ENCODE results near the gene MGMT.

MGMT gene

GRCh38 chr10:129521161-129522025, 54.4 kb downstream of the MGMT start:
- no peak for DNase-seq (ENCODE audit: low read depth)

GRCh38 chr10:129522041-129522585, 55.1 kb downstream of the MGMT start:
- no peak for DNase-seq (ENCODE audit: low read depth)

- DNase-seq (ENCODE audit: low read depth) = no peak
Observed at GRCh38 chr10:129523031-129523722, 56.1 kb downstream of the MGMT start.

- DNase-seq (ENCODE audit: low read depth) = no peak
Observed at GRCh38 chr10:129523723-129524316, 56.8 kb downstream of the MGMT start.

- DNase-seq (ENCODE audit: low read depth) = no peak
Observed at GRCh38 chr10:129524936-129525335, 57.9 kb downstream of the MGMT start.

- DNase-seq (ENCODE audit: low read depth) = peak; percentile 22
Observed at GRCh38 chr10:129525401-129525801, 58.4 kb downstream of the MGMT start.

GRCh38 chr10:129526943-129527342, 59.9 kb downstream of the MGMT start:
- no peak for DNase-seq (ENCODE audit: low read depth)

- no peak for DNase-seq (ENCODE audit: low read depth)
Observed at GRCh38 chr10:129528376-129528978, 61.4 kb downstream of the MGMT start.

- no peak for DNase-seq (ENCODE audit: low read depth)
Observed at GRCh38 chr10:129530581-129530980, 63.5 kb downstream of the MGMT start.

- no peak for DNase-seq (ENCODE audit: low read depth)
Observed at GRCh38 chr10:129531195-129531968, 64.3 kb downstream of the MGMT start.

- no peak for DNase-seq (ENCODE audit: low read depth)
Observed at GRCh38 chr10:129531969-129532660, 65.1 kb downstream of the MGMT start.

- DNase-seq (ENCODE audit: low read depth) = no peak
Observed at GRCh38 chr10:129532838-129533237, 65.8 kb downstream of the MGMT start.

GRCh38 chr10:129533281-129533680, 66.2 kb downstream of the MGMT start:
- no peak for DNase-seq (ENCODE audit: low read depth)

GRCh38 chr10:129534826-129535225, 67.8 kb downstream of the MGMT start:
- DNase-seq (ENCODE audit: low read depth) = no peak

- no peak for DNase-seq (ENCODE audit: low read depth)
Observed at GRCh38 chr10:129536336-129536735, 69.3 kb downstream of the MGMT start.

GRCh38 chr10:129537151-129537550, 70.1 kb downstream of the MGMT start:
- DNase-seq (ENCODE audit: low read depth) = no peak

- DNase-seq (ENCODE audit: low read depth) = no peak
Observed at GRCh38 chr10:129538236-129538635, 71.2 kb downstream of the MGMT start.

GRCh38 chr10:129541200-129541599, 74.2 kb downstream of the MGMT start:
- no peak for DNase-seq (ENCODE audit: low read depth)

- no peak for DNase-seq (ENCODE audit: low read depth)
Observed at GRCh38 chr10:129541748-129542487, 74.9 kb downstream of the MGMT start.

GRCh38 chr10:129542589-129542988, 75.5 kb downstream of the MGMT start:
- DNase-seq (ENCODE audit: low read depth) = no peak
